A549 (cell line): ENCODE data around the gene RAD51B.

Experiments
- CBX8 ChIP-seq: fragments of 200-600 bp; sonication (generic); IDR thresholded peaks from 2 replicates; pipeline ENCODE4 v1.6.1; 2016
- CTCF ChIP-seq: fragments of >200 bp; sonication (Bioruptor Twin); formaldehyde crosslinking; IDR thresholded peaks from 3 replicates; pipeline ENCODE4 v1.5.1; 2016
- KDM1A ChIP-seq: fragments of 200-600 bp; sonication (generic); IDR thresholded peaks from 2 replicates; pipeline ENCODE4 v1.6.1; 2016; ENCODE audit warnings: low read depth, mild to moderate bottlenecking
- RAD21 ChIP-seq, 2 experiments: fragments of >200 bp in 1 of 2; sonication (Bioruptor Twin) in 1 of 2; formaldehyde crosslinking in 1 of 2; IDR thresholded peaks in 1 of 2; conservative IDR thresholded peaks in 1 of 2; 2 replicates in 1 of 2; 3 replicates in 1 of 2; pipeline ENCODE4 v1.6.1; 2012 to 2018; ENCODE audit warnings: inconsistent platforms in 1 of 2

- TF ChIP-seq CTCF (no peak), CBX8 (no peak), KDM1A (no peak), RAD21 (conservative IDR thresholded peaks at IDR 0.05 in 1 of 2, IDR thresholded peaks at IDR 0.05 in 1 of 2) (no peak)
These were observed 790.7 kb downstream of the RAD51B start for GRCh38 chr14:68610251-68610793.
